B cell (primary cell): ENCODE results near the gene RBM33.

Experiments
- EZH2 ChIP-seq: IDR thresholded peaks from 2 replicates; pipeline ENCODE4 v1.6.1; 2012; ENCODE audit warnings: borderline replicate concordance, low read depth, mild to moderate bottlenecking, moderate library complexity, low read length; ENCODE audit not compliant: insufficient read depth, poor library complexity, severe bottlenecking
- TF ChIP-seq, protein P1 (sequence below): fragments of 200-600 bp; IDR thresholded peaks from one replicate; pipeline ENCODE4 v1.8.0; 2022; ENCODE audit warnings: antibody characterized with exemption, mild to moderate bottlenecking

DNA sequence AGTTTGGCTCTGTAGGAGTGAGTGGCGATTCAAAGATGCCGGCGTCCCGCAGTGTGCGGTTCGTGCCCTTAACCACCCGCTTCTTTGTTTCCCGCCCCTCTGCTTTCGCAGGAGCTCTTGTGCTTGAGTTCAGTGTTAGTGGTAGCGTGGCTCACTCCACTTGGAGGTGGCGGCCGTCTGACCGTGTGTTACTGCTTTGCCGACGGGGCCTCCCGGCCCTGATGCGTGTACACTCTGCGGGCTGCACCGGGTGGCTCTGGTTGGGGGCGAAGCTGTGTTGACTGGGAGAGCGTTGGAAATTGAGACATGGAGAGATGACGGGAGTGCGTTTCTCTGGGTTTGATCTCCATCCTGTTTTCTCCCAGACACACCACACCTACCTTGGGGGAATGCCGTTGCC lies 136.4 kb downstream of the RBM33 start:
- TF ChIP-seq, protein P1, sequence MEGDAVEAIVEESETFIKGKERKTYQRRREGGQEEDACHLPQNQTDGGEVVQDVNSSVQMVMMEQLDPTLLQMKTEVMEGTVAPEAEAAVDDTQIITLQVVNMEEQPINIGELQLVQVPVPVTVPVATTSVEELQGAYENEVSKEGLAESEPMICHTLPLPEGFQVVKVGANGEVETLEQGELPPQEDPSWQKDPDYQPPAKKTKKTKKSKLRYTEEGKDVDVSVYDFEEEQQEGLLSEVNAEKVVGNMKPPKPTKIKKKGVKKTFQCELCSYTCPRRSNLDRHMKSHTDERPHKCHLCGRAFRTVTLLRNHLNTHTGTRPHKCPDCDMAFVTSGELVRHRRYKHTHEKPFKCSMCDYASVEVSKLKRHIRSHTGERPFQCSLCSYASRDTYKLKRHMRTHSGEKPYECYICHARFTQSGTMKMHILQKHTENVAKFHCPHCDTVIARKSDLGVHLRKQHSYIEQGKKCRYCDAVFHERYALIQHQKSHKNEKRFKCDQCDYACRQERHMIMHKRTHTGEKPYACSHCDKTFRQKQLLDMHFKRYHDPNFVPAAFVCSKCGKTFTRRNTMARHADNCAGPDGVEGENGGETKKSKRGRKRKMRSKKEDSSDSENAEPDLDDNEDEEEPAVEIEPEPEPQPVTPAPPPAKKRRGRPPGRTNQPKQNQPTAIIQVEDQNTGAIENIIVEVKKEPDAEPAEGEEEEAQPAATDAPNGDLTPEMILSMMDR = no peak
- no peak for TF ChIP-seq EZH2
